Activated T-helper 1 cell treated with anti-CD3 and anti-CD28 coated beads, Interleukin-12 subunit alpha, Interleukin-12 subunit beta, Interleukin-2, Interleukin-4 antibody, amounts not matched to agents 30 ng/mL and 10 ng/mL and 1 ng/mL, durations not matched to agents 14 hours and 24 hours and 36 hours (primary cell): Measurements from ENCODE around the gene HINFP. TPM values are rescaled to one million over a fixed set of nuclear protein-coding genes. Genes with fewer than 3 reads are reported as not detected.
A peak's percentile ranks its signal among the peaks of the same experiment; 100 is the strongest.
"Not testable (repeated sequence)": the region's sequence is repeated elsewhere in the genome, so short reads cannot be mapped to it uniquely, and the experiment has no call there.

Experiments used
- DNase-seq: peaks from one replicate; pipeline ENCODE4 v3.0.0; 2021; ENCODE audit warnings: low spot score
- H3K27ac Mint-ChIP-seq: one replicate; pipeline ENCODE4 v1.8.0; 2021; ENCODE audit warnings: mild to moderate bottlenecking, mixed read lengths
- H3K27me3 Mint-ChIP-seq: one replicate; pipeline ENCODE4 v1.8.0; 2022; ENCODE audit warnings: mild to moderate bottlenecking, moderate library complexity, mixed read lengths; ENCODE audit not compliant: insufficient read depth
- H3K36me3 Mint-ChIP-seq: one replicate; pipeline ENCODE4 v1.8.0; 2021; ENCODE audit warnings: low read depth, mixed read lengths
- H3K4me1 Mint-ChIP-seq: one replicate; pipeline ENCODE4 v1.8.0; 2021; ENCODE audit warnings: low read depth, mixed read lengths
- H3K4me3 Mint-ChIP-seq: one replicate; pipeline ENCODE4 v1.8.0; 2021; ENCODE audit warnings: mild to moderate bottlenecking, moderate library complexity, mixed read lengths
- H3K9me3 Mint-ChIP-seq: one replicate; pipeline ENCODE4 v1.8.0; 2021; ENCODE audit warnings: mixed read lengths
- intact Hi-C: fragments of 100-400 bp; cut with micrococcal nuclease; formaldehyde crosslinking; loops from one replicate; pipeline ENCODE4 v1.15.1; 2024
- total RNA-seq: library from RNA; stranded (reverse); gene quantifications from 2 replicates; pipeline ENCODE4 v1.2.3, GENCODE V29; 2022

The HINFP gene
- total RNA-seq, 1 donor from 2014 or later = 35.2 TPM

DNA sequence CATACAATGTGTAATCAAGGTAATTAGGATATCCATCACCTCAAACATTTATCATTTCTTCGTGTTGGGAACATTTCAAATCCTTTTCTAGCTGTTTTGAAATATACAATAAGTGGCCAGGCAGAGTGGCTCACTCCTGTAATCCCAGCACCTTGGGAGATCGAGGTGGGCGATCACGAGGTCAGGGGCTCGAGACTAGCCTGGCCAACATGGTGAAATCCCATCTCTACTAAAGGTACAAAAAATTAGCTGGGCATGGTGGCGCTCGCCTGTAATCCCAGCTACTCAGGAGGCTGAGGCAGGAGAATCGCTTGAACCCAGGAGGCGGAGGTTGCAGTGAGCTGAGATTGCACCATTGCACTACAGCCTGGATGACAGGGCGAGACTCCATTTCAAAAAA, 17.9 kb downstream of the HINFP start:
- intact Hi-C loops, H3K36me3 Mint-ChIP-seq, H3K4me3 Mint-ChIP-seq, DNase-seq, H3K4me1 Mint-ChIP-seq, H3K27ac Mint-ChIP-seq, H3K9me3 Mint-ChIP-seq: not testable (repeated sequence)
- H3K27me3 Mint-ChIP-seq = peaks cover 11% of the 10 kb centered on the region

DNA sequence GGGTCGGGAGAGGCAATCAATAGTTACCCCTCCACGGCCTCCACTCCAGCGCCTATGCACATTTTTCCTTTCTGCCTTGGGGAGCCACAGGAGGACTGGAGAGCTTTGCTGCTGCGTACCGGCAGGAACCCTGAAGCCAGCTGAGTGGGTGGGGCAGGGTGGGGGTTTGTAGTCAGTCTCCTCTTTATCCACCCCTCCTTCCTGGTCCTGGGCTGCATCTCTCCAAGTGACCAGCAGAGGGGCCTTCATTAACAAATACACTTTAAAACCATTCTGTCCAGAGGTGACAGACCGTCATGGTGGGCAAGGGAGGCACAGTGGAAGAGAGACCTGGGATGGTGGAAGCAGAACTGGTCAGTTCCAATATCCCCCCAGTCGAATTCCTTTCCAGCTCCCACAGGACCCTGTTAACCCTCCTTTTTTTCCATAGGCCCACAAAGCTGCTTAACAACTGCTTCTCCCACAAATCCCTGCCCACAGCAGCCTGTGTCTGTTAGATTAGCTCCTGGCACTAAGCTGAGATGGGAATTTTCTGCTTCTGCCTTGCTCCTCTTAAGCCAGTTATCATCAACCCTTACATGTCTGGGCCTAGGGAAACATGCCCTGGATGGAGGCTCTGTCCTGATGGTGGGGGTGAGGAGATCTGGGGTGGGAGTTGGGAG, 23.6 kb downstream of the HINFP start:
- Mint-ChIP-seq H3K36me3 (no peaks in the 10 kb centered on the region), H3K27ac (no peak overlapping the region)
- intact Hi-C loops = loop anchor here (1.0 kb wide), 2 partner anchors 52 to 178 kb away; no protein-coding TSS in a partner anchor

DNA sequence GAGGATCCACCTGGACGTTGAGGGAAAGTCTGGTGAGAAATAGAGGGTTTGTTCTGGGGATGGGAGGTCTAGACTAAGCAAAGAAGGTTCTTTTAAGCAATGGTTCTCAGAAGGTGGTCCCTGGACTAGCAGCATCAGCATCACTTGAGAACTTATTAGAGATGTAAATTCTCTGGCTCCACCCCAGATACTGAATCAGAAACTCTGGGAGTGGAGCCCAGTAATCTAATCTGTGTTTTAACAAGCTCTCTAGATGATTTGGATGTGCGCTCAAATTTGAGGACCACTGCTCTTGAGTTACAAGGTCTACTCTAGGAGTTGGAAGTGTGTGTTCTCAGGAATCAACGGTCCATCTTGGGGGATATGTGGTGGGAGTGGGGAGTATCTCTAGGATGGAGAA, 24.2 kb downstream of the HINFP start:
- DNase-seq = no peak
- H3K9me3 Mint-ChIP-seq = no peaks in the 10 kb centered on the region
- H3K27ac Mint-ChIP-seq = no peak overlapping the region
- intact Hi-C loops = loop anchor here (1.0 kb wide), 2 partner anchors 52 to 178 kb away; no protein-coding TSS in a partner anchor
- peaks cover 13% of the 10 kb centered on the region for H3K4me1 Mint-ChIP-seq
- H3K36me3 Mint-ChIP-seq = no peaks in the 10 kb centered on the region
- H3K4me3 Mint-ChIP-seq = no peak overlapping the region
- H3K27me3 Mint-ChIP-seq = peaks cover 44% of the 10 kb centered on the region

More for the DNA sequence above, 23.6 kb downstream of the HINFP start:
- H3K4me3 Mint-ChIP-seq = no peak overlapping the region
- H3K27me3 Mint-ChIP-seq = peaks cover 38% of the 10 kb centered on the region
- no peak for DNase-seq
- H3K4me1 Mint-ChIP-seq = peaks cover 13% of the 10 kb centered on the region
- no peaks in the 10 kb centered on the region for H3K9me3 Mint-ChIP-seq

- Mint-ChIP-seq H3K27ac (no peak overlapping the region), H3K4me3 (peak overlapping the region; percentile 64), H3K27me3 (peaks cover 63% of the 10 kb centered on the region), H3K36me3 (no peaks in the 10 kb centered on the region), H3K4me1 (peaks cover 13% of the 10 kb centered on the region), H3K9me3 (no peaks in the 10 kb centered on the region)
- intact Hi-C loops = no loop called here
- no peak for DNase-seq
Observed at GRCh38 chr11:119147604-119148333, 26.4 kb downstream of the HINFP start.

DNA sequence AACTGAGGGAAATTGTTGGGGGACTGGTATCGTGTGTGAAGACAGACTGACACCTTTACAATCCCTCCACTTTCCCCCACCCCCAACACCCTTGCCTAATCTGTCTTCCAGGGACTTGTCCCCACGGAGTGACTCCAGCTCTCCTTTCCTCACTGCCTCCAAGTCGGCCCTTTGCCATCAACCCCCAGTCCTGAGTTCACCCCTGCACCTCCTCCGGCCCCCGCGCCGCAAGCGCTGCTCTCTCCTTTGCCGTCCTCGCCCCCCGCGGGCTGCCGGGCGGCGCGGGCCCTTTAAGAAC, 27.3 kb downstream of the HINFP start:
- intact Hi-C loops = no loop called here
- no peak overlapping the region for H3K27ac Mint-ChIP-seq
- peaks cover 64% of the 10 kb centered on the region for H3K27me3 Mint-ChIP-seq
- H3K36me3 Mint-ChIP-seq = no peaks in the 10 kb centered on the region
- H3K9me3 Mint-ChIP-seq = no peaks in the 10 kb centered on the region
- peaks cover 13% of the 10 kb centered on the region for H3K4me1 Mint-ChIP-seq
- H3K4me3 Mint-ChIP-seq = peak overlapping the region; percentile 64
- no peak for DNase-seq

DNA sequence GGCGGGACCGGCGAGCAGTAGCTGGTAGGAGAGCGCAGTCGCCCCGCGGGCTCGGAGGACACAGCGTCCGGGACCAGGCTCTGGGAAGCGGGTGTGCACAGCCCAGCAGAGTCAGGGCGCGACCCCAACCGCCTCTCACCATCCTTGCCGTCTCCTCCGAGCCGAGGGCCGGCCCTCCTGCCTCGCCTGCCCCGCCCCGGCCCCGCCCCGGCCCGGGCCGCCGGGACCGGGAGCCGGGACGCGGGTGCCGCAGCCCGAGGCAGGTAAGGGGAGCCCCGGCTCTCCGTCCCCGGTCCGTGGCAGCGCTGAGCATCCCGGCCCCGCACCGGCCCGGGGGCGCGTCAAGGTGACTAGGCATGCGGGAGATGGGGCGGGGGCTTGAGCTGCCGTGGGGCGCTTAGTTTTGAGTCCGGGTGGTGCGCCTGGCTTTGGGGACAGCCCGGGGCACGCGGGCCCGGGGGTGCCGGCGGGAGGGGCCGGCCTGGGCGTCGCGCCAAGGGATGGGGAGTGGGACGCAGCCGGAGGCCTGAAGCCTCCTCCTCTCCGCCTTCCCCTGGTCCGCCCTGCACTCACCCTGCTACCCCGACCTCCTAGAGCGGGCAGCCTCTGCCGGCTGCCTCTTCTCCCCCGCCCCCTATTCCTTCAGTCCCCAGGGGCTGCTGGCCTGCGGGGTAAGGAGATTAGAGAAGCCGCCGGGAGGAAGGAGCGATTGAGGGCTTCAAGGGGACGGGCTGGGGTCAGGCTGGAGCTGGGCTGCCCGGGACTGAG, 27.8 kb downstream of the HINFP start, which contains the start of gene ABCG4:
ABCG4 (plus strand) TSS at position 35 of the 768 bp plus-strand sequence. CDS start 914 bp downstream, outside the sequence.
- Mint-ChIP-seq H3K4me3 (peak within 1 kb of the TSS; percentile 64), H3K36me3 (no peaks in the 10 kb centered on the region), H3K9me3 (no peaks in the 10 kb centered on the region), H3K4me1 (peaks cover 13% of the 10 kb centered on the region), H3K27ac (no peak within 1 kb of the TSS), H3K27me3 (peaks cover 62% of the 10 kb centered on the region)
- intact Hi-C loops = no loop called here
- peak; percentile 16 for DNase-seq

DNA sequence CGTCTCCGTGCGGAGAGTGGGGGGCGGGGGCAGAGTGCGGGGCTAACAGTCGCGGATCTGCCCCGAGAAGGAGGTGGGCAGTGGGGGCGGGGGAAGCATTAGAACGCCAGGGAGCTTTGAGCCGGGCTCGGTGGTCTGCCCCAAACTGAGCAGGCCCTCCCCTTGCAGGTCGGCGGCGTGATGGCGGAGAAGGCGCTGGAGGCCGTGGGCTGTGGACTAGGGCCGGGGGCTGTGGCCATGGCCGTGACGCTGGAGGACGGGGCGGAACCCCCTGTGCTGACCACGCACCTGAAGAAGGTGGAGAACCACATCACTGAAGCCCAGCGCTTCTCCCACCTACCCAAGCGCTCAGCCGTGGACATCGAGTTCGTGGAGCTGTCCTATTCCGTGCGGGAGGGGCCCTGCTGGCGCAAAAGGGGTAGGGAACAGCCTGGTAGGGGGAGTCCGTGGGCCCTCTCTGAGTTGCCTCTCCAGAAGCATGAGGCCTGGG, 28.5 kb downstream of the HINFP start:
- H3K4me1 Mint-ChIP-seq = peaks cover 13% of the 10 kb centered on the region
- peaks cover 62% of the 10 kb centered on the region for H3K27me3 Mint-ChIP-seq
- no peak for DNase-seq
- H3K27ac Mint-ChIP-seq = no peak overlapping the region
- H3K36me3 Mint-ChIP-seq = no peaks in the 10 kb centered on the region
- intact Hi-C loops = no loop called here
- no peaks in the 10 kb centered on the region for H3K9me3 Mint-ChIP-seq
- H3K4me3 Mint-ChIP-seq = peak overlapping the region; percentile 67

GRCh38 chr11:119152043-119152442, 30.7 kb downstream of the HINFP start:
- Mint-ChIP-seq H3K27me3 (peaks cover 53% of the 10 kb centered on the region), H3K4me3 (no peak overlapping the region)
- intact Hi-C loops = no loop called here

DNA sequence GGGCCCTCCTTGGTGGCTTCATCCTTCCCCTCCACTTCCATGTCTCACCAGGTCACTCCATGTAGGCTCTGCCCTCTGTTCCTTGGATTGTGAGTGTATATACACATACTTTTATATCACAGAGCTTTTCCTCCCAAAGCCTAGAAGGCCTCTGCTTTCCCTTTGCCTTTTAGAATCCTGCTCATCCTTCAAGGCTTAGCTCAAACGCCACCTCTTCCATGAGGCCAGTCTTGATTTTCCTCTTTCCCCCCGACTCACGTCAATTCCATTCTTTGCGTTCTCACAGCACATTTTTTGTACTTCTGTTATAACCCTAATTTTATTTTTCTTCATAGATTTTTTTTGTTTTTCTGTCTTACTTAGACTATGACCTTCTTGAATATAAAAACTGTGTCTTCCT, 31.2 kb downstream of the HINFP start:
- DNase-seq = no peak
- Mint-ChIP-seq H3K4me1 (peaks cover 8% of the 10 kb centered on the region), H3K9me3 (no peaks in the 10 kb centered on the region), H3K4me3 (no peak overlapping the region), H3K36me3 (no peaks in the 10 kb centered on the region), H3K27ac (no peak overlapping the region), H3K27me3 (peaks cover 48% of the 10 kb centered on the region)
- intact Hi-C loops = no loop called here

More at GRCh38 chr11:119152043-119152442, 30.7 kb downstream of the HINFP start:
- Mint-ChIP-seq H3K27ac (no peak overlapping the region), H3K36me3 (no peaks in the 10 kb centered on the region), H3K4me1 (peaks cover 13% of the 10 kb centered on the region), H3K9me3 (no peaks in the 10 kb centered on the region)
- no peak for DNase-seq

GRCh38 chr11:119153049-119153818, 31.9 kb downstream of the HINFP start:
- peaks cover 2% of the 10 kb centered on the region for H3K4me1 Mint-ChIP-seq
- no peak overlapping the region for H3K4me3 Mint-ChIP-seq
- intact Hi-C loops = no loop called here
- no peak overlapping the region for H3K27ac Mint-ChIP-seq
- DNase-seq = no peak
- H3K27me3 Mint-ChIP-seq = peaks cover 41% of the 10 kb centered on the region
- H3K9me3 Mint-ChIP-seq = no peaks in the 10 kb centered on the region
- no peaks in the 10 kb centered on the region for H3K36me3 Mint-ChIP-seq

DNA sequence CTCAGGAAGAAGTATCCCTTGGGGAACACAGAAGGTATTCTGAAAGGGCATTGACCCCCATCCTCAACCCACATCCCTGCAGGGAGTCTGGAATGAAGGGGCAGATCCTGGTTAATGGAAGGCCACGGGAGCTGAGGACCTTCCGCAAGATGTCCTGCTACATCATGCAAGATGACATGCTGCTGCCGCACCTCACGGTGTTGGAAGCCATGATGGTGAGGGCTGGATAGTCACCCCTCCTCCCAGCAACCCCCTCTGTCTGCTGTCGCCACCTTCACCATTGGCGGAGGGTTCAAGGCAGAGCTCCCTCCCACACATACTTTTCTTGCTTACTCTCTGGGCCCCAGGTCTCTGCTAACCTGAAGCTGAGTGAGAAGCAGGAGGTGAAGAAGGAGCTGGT, 32.8 kb downstream of the HINFP start:
- Mint-ChIP-seq H3K4me1 (no peaks in the 10 kb centered on the region), H3K27me3 (peaks cover 41% of the 10 kb centered on the region), H3K27ac (no peak overlapping the region), H3K9me3 (no peaks in the 10 kb centered on the region), H3K4me3 (no peak overlapping the region), H3K36me3 (no peaks in the 10 kb centered on the region)
- no peak for DNase-seq
- intact Hi-C loops = no loop called here

DNA sequence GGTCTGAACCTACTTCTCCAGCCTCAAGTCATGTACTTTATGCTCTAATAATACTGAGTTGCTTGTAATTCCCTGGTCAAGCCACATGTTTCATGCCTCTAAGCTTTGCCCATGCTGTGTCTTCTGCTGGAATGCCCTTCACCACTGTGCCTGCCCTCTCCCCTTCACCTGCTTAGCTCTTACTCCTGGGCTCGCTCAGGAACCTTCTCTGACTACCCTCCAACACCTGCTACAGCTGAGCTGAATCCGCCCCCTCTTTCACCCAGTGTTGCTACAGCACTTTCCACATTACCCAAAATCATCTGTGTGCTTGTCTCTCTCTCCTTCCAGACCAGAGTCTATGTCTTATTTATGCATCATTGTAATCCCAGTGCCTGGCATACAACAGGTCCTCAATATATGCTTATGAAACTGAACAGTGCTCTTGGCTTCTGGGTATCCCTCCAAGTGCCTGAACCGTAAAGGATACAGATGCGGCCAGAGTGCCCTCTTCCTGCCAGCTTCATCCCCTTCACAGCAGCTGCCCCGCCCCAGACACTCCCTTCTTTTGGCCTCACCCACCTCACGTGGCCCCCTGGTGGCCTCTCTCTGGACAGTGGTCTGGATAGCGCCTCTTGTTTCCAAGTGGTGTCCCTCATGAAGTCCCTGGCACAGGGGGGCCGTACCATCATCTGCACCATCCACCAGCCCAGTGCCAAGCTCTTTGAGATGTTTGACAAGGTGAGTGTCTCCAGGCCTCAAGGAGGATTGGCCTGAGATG, 34.5 kb downstream of the HINFP start:
- Mint-ChIP-seq H3K4me3 (no peak overlapping the region), H3K27ac (no peak overlapping the region), H3K4me1 (no peaks in the 10 kb centered on the region), H3K27me3 (peaks cover 27% of the 10 kb centered on the region), H3K9me3 (no peaks in the 10 kb centered on the region), H3K36me3 (no peaks in the 10 kb centered on the region)
- intact Hi-C loops = no loop called here
- no peak for DNase-seq
